Ishikawa (cell line): ENCODE results near the gene RALGPS1.

Experiments used
- CEBPB ChIP-seq: IDR thresholded peaks from 2 replicates; pipeline ENCODE4 v1.6.1; 2012
- CREB1 ChIP-seq: IDR thresholded peaks from 2 replicates; pipeline ENCODE4 v1.6.1; 2012; ENCODE audit warnings: low read depth
- EGR1 ChIP-seq: IDR thresholded peaks from 2 replicates; pipeline ENCODE4 v1.6.1; 2012
- EP300 ChIP-seq: IDR thresholded peaks from 2 replicates; pipeline ENCODE4 v1.6.1; 2012; ENCODE audit warnings: borderline replicate concordance
- MAX ChIP-seq: IDR thresholded peaks from 2 replicates; pipeline ENCODE4 v1.6.1; 2012
- NFIC ChIP-seq: IDR thresholded peaks from 2 replicates; pipeline ENCODE4 v1.6.1; 2012
- RAD21 ChIP-seq: IDR thresholded peaks from 2 replicates; pipeline ENCODE4 v1.6.1; 2012; ENCODE audit warnings: low read depth
- REST ChIP-seq: IDR thresholded peaks from 2 replicates; pipeline ENCODE4 v1.6.1; 2012; ENCODE audit warnings: low read depth, mild to moderate bottlenecking
- TAF1 ChIP-seq: IDR thresholded peaks from 2 replicates; pipeline ENCODE4 v1.6.1; 2012; ENCODE audit warnings: low read depth, mild to moderate bottlenecking
- TCF12 ChIP-seq: IDR thresholded peaks from 2 replicates; pipeline ENCODE4 v1.6.1; 2012; ENCODE audit warnings: low read depth
- TEAD4 ChIP-seq: IDR thresholded peaks from 2 replicates; pipeline ENCODE4 v1.6.1; 2012
- USF1 ChIP-seq: IDR thresholded peaks from 2 replicates; pipeline ENCODE4 v1.6.1; 2012
- YY1 ChIP-seq: IDR thresholded peaks from 2 replicates; pipeline ENCODE4 v1.6.1; 2012; ENCODE audit warnings: low read depth
- ZBTB7A ChIP-seq: IDR thresholded peaks from 2 replicates; pipeline ENCODE4 v1.6.1; 2012; ENCODE audit warnings: low read depth

GRCh38 chr9:127049581-127049980 lies 135.0 kb downstream of the RALGPS1 start:
- TF ChIP-seq NFIC (no peak), EP300 (no peak), MAX (no peak), USF1 (no peak), CEBPB (no peak), REST (no peak), TEAD4 (no peak), CREB1 (no peak), RAD21 (no peak), TAF1 (no peak), EGR1 (no peak), YY1 (no peak), ZBTB7A (no peak), TCF12 (no peak)
